GM18519 (cell line): ENCODE measurements around the gene SMYD3.

Experiments
- ATAC-seq: cut with Tn5 transposase; IDR thresholded peaks from one replicate; pipeline ENCODE4 v1.9.1; 2021; ENCODE audit warnings: mild to moderate bottlenecking, moderate library complexity; ENCODE audit not compliant: unreplicated experiment, low FRiP score

SMYD3 gene

DNA sequence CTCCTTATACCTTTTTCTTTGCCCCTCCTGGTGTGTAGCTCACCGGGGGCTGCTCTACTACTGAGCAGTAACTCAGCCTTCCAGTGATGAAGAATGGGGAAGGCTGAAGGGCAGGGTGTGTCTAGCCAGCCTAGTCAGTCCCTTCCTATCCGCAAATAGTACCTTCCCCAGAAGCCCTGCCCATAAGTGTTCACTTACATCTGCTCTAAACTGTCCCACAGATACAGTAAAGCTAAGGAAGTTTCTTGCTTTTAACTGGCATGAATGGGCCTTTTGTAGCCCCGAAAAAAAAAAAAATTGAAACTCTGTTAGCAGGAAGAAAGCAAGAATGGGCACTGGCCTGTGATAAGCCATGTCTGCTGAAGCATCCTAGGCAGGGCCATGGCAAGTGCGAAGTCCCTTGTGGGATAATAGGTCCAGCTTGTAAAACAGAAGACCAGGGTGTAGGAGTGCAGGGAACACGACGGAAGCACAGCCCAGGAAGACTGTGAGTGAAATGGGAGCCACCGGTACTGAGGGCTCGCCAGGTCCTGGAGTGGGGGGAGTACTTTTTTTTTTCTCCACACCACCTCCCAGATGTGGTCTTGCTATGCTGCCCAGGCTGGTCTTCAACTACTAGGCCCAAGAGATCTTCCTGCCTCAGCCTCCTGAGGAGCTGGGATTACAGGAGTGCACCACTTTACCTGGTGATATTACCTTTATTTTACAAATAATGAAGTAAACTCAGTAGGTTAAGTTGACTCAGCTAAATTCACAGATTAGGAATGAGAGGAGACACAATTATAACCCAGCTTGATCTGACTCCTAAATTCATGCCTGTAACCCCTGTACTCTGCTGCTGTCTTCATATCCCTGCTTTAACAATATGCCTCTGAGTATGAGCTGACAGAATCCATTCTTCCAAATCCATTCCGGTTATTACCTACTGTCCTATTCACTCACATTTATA is 347.5 kb downstream of the SMYD3 start:
- ATAC-seq, result no peak

DNA sequence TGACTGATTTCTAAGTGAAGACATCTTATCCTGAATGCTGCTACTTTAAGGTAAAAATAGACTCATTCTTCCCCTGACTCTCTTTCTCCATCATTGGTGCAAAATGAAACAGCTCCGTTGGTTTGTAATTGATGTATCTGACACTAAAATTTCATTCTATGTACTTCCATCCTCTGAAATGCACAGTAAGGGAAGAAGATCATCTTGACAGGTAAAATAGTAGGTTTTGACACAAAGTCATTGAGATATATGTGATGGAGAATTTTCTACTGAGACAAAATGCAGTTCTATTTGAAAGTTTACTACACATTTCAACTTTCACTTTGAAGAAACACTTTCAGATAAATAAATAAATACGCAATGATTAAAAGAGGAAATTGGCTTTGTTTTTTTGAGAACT is 348.9 kb downstream of the SMYD3 start:
- ATAC-seq, result no peak

DNA sequence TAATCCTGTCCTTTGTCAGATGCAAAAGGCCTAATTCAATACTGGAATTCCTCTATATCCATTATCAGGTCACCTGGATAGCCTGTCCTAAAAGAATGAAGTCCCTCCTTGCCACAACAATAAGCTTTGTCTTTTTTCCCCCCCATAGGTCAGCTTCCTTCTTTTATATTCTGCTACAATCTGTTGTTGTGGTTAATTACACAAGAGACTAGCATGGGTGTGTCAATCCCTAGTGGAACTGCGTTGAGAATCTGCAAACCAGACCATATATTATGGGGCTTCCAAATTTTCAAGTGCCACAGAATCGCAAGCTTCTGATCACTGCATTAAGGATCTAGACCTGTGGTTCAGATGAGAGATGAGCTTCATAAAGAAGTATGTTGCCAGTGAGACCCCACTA is 349.6 kb downstream of the SMYD3 start:
- no peak for ATAC-seq

DNA sequence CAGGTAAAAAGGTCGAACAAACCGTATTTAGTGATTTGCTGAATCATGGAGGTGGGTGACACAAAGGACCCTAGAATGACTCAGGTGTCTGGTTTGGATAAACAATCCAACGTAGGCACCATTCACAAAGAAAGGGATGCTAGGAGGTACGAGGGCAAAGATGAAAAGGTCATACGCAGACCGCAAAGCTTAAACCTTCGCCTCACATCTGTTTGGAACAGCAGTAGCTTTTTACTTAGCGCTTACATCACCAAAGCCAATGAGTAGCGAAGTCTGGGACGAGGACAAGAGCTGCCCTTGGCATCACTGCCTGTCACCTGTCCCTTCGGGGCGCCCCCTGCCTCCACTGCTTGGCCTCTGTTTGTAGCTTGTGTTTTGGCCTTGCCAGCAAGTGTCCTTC is 350.2 kb downstream of the SMYD3 start:
- no peak for ATAC-seq

DNA sequence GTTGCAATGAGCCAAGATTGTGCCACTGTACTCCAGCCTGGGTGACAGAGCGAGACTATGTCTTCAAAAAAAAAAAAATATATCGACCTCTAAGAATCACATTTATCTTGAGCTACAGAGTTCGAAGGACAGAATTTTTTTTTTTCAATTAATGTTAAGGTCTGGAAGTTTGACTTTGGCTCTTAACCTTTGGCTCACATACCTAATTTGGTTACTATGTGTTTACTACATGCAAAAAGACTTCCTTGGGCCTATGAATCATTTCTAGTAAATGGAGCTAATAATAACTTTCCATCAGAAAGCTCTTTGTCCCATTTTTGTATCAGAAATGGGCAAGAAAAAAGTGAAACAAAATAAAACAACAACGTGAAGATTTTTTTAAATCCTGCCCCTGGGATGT is 351.2 kb downstream of the SMYD3 start:
- ATAC-seq, result no peak

DNA sequence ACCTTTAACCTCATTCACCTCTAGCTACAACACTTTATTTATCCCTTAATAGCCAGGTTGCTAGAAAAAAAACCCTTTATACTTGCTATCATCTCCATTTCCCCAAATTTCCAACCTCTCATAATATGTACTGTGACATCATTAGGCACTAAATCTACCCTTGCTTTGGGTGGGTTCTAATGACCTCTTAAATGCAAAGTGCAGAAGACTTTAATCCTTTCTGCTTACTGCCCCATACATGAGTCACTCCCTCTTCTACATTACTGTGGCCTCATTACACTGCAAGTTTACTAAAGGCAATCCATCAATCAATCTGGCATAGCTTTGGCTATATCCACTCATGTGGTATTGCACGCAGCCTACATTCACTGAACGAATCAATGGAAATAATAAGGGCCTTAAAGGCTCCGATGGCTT is 353.3 kb downstream of the SMYD3 start:
- no peak for ATAC-seq

DNA sequence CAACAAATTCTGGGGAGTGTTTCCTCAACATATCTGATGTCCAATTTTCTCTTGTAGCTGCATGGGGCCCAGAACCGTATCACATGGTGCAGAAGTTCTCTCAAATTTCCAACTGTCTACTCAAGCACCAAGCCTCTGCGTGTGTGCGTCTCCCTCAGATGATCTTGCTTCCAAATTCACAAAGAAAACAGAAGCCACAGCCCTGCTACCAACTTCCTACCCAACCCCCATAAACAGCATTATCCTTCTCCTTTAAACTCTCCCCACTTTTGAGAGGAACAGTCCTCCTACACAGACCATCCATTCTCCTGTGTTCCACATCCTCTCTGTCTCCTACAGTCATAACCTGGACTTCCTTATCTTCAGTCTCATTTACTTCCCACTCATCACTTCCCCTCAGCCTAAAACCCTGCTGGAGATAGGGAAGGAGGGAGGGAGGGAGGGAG is 354.1 kb downstream of the SMYD3 start:
- no peak for ATAC-seq

DNA sequence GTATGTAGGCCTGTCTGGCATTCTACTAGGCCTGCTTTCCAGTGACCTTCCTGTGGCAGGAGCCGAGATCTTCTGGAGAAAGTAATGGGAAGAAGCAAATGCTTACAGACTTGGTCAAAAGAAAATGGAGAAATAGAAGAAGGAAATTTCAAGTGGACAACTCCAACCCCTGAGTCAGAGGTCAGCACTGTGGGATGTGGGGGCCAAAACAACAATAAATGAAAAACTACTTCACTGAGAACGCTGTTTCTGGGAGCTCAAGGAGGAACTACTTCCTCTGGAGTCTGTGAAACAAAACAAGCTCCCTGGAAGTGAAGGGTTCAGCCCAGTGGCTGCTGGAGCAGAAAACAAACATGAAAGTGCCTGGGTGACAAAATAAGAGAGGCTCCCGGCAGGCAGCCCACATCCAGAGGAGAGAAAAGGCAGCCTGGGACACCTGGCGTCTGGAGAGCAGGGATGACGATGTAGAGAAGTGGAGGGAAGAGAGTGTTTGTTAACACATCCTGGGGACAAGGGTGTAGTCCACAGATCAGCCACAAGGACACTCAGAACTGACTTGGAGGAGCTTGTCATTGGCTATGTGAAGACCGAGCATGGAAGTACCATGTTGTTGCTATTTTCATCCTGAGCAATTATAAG is 355.2 kb downstream of the SMYD3 start:
- ATAC-seq, result no peak

DNA sequence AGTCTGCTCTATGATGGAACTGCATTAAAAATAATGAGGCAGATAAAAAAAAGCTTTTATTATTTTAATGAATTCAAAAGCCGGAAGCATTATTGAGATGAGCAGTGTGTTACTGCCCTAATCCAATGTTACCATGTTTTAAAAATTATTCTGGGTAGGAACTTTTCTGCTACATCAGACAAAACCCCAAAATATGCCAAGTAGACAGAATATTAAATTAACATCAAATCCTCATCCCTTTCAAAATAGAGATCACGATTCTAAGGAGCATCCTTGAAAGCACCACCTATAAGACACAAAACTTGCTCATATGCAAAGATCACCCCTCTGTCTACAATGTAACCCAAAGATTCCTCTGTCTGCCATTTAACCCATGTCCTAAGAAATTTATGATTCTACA is 357.5 kb downstream of the SMYD3 start:
- no peak for ATAC-seq

DNA sequence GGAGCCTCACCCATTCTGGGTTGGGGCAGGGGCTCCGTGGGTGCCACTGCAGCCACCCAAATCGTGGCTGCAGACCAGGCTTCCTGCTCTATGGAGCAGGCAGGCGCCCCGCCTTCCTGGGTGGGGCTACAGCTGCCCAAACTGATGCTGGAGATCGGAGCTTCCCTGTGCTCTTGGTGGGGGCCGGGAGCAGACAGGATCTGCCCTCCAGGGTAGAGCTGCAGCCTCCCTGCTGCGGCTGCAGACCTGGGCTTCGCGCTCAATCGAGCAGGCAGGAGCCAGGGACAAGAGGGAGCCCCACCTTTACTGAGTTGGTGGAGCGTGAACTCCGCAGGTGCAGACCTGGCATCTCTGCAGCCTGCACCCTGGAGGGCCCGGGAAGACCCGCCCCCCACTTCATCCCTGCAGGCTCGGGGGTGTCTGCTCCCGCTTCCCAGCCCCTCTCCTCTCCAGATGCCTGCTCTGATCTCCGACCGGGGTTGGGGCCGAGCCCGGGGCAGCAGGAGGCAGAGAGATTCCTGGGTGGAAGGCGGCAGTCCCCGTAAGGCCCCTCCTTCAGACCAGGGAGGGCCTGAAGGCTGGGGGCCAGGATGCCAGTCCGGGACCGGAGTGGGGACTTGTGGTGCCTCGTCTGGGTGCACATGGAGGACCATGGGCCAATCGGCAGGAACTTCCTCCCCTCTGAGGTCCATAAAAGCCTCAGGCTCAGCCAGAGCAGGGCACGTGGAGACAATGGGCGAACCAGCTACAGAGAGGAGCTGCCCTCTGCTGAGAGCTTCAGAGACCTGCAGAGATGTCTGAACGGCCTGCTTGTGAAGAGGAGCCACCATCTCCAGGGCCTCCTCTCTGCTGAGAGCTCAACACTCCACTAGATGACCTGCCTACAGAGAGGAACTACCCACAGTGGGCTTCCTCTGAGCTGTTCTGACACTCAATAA is 359.3 kb downstream of the SMYD3 start:
- ATAC-seq, result no peak

DNA sequence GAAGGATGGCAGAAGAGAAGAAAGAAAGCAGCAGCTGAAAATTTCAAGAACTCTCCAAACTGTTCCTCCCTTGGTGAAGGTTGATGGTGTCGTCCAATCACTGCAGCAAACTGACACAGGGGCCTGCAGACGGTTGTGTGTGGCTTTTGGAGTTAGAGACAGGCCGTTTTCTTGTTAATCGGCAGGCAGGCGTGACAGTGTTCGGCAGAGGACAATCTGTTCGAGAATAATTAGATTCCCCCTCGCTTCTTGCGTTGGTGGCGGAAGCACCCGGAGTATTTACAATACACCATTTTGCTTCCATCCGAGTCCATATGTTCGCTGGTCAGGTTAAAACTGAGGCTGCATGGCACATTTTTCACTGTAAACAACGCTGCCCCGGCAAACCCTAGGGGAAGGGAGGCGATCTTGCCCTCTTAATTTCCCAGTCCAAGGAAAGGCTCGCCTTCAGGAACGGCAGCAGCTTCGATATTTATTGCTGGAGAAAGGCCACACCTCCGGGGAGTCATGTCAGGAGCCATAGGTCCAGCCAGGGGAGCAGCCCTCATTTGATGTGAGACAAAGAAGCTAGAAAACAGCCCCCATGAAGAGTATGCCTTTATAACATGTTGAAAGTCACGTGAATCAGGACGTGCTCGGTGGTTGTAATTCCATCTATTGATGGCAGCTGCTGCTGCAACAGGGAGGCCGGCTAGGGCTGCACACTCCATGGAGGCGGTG is 360.1 kb downstream of the SMYD3 start:
- no peak for ATAC-seq

DNA sequence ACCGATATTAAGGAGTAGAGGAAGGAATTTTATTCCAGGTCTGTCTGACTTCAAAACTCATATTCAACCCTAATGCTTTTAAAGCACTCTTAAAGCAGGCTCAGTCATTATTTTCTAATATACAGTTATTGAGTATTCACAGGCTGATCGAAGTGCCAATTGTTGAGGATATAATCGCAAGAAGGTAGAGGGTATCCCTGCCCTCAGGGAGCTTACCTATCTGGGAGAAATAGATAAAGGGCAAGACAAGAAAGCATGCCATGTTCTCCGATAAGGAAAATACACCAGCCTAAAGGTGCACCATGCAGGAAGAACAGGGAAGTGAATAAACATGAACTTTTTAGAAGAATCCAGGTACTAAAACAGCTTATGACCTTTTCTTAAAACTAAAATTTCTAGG is 361.2 kb downstream of the SMYD3 start:
- ATAC-seq, result no peak

DNA sequence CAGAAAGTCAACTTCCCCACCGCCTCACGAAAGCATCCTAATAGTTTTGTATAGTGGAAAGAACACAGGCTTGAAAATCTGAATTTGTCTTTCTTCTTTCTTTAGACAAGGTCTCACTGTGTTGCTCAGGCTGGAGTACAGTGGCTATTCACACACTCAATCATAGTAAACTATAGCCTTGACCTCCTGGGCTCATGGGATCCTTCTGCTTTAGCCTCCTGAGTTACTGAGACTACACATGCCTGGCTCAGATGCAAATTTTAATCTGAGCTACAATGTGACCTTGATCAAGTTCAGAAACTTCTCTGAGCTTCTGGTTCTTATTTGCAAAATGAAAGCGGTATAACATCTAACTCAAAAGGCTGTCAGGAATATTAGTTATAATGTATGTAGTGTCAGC is 362.1 kb downstream of the SMYD3 start:
- no peak for ATAC-seq

DNA sequence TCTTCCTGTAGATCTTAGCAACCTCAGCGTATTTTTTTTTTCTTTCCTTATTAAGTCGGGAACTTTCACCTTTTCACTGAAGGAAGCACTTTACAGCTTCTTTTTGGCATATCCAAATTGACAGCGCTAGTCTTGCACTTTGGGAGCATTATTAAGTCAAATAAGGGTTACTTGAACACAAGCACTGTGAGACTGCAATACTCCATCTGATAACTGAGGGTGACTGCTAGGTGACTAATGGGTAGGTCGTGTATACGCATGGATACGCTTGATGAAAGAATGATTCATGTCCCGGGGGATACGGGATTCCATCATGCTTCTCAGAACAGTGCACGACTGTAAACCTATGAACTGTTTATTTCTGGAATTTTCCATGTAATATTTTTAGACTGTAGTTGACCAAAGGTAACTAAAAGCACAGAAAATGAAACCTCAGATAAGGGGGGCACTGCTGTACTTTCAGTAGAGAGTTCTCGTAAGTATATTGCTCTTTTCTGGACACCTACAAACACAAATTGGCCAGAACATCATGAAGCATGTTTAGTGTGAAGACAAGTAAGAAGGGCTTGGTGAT is 364.7 kb downstream of the SMYD3 start:
- no peak for ATAC-seq

DNA sequence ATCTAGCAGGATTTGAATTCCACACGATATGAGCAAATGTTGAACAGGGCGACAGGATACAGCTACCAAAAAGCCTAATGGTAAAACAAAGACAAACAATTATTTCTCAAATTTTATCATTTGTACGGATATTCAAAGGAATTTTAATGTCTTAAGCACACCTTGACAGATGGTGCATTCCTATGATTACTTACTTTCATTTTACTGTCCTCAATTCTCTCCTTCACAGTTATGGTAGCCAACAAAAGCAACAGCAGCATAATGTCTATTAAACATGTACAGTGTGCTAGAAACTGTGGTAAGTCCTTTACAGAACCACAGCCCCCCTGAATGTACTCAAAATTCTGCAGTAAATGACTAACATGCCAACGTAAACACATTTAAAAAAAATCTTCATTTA is 365.8 kb downstream of the SMYD3 start:
- ATAC-seq, result no peak

DNA sequence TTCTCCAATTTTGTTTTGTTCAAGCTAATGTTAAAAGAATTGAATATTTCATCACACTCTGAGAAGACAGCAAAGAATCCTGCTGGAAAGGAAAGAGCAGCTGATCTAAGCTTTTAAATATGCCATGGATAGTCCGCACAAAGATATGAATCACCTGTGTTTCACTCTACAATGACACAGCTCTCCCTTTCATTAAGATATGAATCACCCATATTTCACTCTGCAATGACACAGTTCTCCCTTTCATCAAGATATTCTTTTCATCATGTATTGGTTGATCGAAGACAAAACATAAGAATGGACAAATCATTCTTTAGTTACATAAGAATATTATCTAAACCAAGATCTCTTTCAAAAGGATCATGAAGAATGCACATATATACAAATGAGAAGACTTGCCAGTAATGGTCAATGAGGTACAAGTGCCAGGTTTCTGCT is 367.3 kb downstream of the SMYD3 start:
- ATAC-seq, result no peak

DNA sequence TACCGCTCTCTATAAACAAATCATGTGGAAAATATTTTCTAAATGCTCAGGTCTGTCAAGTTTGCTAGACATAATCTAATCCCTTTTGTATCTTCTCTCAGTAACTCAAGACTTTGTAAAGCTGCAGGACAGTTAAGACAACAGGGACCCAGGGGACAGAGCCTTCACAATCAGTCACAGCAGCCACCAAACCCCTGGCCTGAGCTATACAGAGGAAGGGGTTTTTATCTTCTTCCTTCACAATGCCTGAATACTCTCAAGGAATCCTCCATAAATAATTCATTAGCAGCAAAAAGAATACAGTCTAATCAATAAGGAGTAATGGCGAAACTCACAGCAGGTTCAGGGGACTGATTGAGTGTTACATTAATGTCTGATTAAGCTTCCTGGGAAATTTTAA is 368.3 kb downstream of the SMYD3 start:
- ATAC-seq, result no peak

DNA sequence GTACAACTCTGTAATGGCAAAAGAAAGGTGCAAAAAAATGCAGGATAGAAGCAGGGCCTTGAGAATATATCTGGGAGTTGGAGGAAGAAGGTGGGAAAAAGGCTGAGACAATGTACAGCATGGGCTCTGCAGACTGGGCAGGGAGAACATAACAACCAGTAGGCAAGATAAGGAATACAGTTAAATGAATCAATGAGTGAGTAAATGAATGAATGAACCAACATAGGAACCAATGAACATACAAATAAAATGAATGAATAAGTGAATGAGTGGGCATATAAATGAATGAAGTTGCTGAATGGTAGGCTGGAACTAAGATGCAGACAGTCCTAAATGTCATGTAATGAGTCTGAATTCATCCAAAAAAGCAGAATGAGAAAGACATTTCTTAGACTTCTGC is 370.6 kb downstream of the SMYD3 start:
- ATAC-seq, result no peak

DNA sequence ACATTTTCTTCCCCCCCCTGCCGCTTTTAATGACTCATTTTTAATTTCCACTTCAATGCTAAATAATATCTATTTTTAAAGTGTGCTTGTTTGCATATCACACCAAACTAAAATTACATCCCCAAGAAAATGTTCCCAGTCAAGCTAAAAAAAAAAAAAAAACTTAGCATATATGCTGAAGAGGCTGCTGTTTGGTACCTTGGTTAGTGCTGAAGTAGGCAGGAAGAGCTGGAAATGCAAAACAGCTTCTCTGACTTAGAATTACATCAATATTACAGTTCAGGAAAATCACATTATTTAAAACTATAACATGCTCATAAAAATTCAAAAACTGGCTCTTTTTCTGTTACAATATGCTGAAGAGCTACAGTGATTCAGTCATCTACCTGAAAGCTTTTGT is 372.3 kb downstream of the SMYD3 start:
- ATAC-seq, result no peak

DNA sequence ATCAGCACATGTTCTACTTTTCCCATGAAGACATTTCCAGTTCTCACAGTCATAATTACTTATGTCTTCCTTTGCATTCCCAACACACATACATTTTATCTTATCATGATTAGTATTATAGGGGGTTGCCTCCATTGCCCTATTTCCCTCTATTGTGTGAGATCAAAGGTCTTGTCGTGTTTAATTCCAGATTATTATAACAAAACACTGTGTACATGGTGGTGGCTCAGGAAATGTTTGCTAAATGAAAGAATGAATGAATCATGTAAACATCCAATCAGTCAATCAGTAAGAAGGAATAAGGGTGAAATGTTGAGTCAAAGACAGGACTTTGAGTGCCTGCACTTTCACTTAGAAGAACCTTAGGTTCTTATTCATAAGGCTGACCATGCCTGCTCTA is 376.0 kb downstream of the SMYD3 start:
- ATAC-seq, result no peak
